GM06990 (cell line): ENCODE results near the gene NNMT.

Experiments
- DNase-seq: peaks from one replicate; pipeline ENCODE4 v3.0.0-alpha.2; 2011; ENCODE audit not compliant: insufficient read length; ENCODE audit errors: extremely low read depth
- H3K27me3 ChIP-seq: replicated peaks from 2 replicates; pipeline ENCODE4 v1.6.0; 2011; ENCODE audit warnings: low read length; ENCODE audit not compliant: control insufficient read depth, insufficient read depth
- H3K36me3 ChIP-seq: 2 replicates; pipeline ENCODE4 v1.5.1; 2011; ENCODE audit warnings: low read length; ENCODE audit not compliant: control insufficient read depth, insufficient read depth
- H3K4me3 ChIP-seq: replicated peaks from 2 replicates; pipeline ENCODE4 v1.5.1; 2011; ENCODE audit warnings: low read depth, mild to moderate bottlenecking, control low read depth, low read length
- CTCF ChIP-seq: IDR thresholded peaks from 2 replicates; pipeline ENCODE4 v1.5.1; 2011; ENCODE audit warnings: low read length, control low read depth, mild to moderate bottlenecking, inconsistent platforms; ENCODE audit not compliant: insufficient read depth, poor library complexity, severe bottlenecking

Gene NNMT

GRCh38 chr11:114291381-114291780 is 4.8 kb upstream of the NNMT start:
- H3K4me3 ChIP-seq = no peak overlapping the region
- no peak for TF ChIP-seq CTCF
- DNase-seq = no peak
- no peaks in the 10 kb centered on the region; the same call in none of the 2 replicates for H3K27me3 ChIP-seq
- H3K36me3 ChIP-seq = no peaks in the 10 kb centered on the region

- Histone ChIP-seq H3K27me3 (no peaks in the 10 kb centered on the region; the same call in none of the 2 replicates), H3K4me3 (no peak overlapping the region), H3K36me3 (no peaks in the 10 kb centered on the region)
- no peak for TF ChIP-seq CTCF
- no peak for DNase-seq
These were observed 4.1 kb upstream of the NNMT start for GRCh38 chr11:114291842-114292680.

- Histone ChIP-seq H3K4me3 (no peak overlapping the region), H3K27me3 (no peaks in the 10 kb centered on the region; the same call in none of the 2 replicates), H3K36me3 (no peaks in the 10 kb centered on the region)
- no peak for TF ChIP-seq CTCF
- DNase-seq = no peak
These were observed 2.9 kb upstream of the NNMT start for GRCh38 chr11:114293201-114293711.

- TF ChIP-seq CTCF = no peak
- Histone ChIP-seq H3K27me3 (no peaks in the 10 kb centered on the region; the same call in none of the 2 replicates), H3K4me3 (no peak overlapping the region), H3K36me3 (no peaks in the 10 kb centered on the region)
- no peak for DNase-seq
These were observed 590 bp downstream of the NNMT start for GRCh38 chr11:114296605-114297372.

GRCh38 chr11:114297806-114298709 is 1.9 kb downstream of the NNMT start:
- no peak for DNase-seq
- Histone ChIP-seq H3K27me3 (no peaks in the 10 kb centered on the region; the same call in none of the 2 replicates), H3K4me3 (no peak overlapping the region), H3K36me3 (no peaks in the 10 kb centered on the region)
- no peak for TF ChIP-seq CTCF
